ENCODE measurements around the gene EIF3B.
"Not testable (repeated sequence)": the region's sequence is repeated elsewhere in the genome, so short reads cannot be mapped to it uniquely, and the experiment has no call there.

The EIF3B gene

DNA sequence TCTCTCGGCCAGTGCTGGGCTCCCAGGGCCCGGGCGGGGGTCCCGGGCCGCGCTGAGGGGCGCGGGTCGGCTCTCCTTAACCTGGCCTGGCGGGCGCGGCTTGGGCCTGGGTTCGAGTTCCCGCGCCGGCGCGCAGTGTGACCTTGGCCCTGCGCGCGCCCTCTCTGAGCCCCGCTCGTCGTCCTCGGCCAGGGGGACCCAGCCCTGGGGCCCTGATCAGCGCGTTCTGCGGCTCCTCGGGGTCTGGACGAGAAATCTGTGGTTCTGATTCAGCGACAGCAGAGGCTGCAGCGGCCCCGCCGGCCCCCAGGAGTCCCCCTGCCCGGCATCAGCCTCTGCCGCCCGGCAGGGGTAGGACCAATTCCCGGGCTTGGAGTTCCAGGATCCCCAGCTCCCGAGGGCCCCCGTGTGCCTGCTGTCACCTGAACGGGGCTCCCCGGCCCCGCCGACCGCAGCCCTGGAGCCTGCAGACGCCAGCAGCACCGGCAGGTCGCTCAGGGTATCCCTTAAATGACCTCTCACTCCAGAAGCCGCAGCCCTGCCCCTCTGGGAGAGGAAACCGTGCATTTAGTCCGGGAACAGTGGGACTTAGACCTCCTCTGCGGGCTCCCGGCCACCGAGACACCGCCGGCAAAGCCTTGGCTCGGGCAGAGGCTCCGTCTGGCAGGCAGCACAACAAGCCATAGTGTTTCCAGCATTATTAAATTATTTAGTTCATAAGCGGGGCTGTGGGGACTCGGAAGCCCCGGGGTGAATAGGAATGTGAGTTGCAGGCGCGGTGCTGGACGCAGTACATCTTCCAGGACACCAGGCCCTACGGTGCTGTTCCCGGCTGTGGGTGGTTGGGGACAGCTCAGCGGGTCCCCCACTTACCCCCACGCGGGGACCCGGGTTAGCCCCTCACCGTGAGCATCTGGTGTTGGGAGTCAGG, 49.4 kb downstream of the EIF3B start:
- peak; percentile 18 for DNase-seq

- no peak for DNase-seq
Observed at GRCh38 chr7:2404714-2405119, 50.1 kb downstream of the EIF3B start.

DNA sequence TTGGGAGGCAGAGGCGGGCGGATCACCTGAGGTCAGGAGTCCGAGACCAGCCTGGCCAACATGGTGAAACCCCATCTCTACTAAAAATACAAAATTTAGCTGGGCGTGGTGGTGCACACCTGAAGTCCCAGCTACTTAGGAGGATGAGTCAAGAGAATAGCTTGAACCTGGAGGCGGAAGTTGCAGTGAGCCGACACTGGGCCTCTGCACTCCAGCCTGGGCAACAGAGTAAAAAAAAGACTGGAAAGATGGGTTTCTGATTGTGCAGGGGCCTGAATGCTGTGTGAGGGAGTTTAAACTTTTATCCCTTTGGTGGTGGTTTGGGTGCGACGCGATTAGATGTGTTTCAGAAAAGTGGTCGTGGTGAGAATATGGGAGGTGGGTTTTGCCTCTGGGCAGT, 50.6 kb downstream of the EIF3B start:
- DNase-seq, result no peak

GRCh38 chr7:2405601-2406345, 51.1 kb downstream of the EIF3B start:
- no peak for DNase-seq

GRCh38 chr7:2409745-2410414, 55.3 kb downstream of the EIF3B start:
- no peak for DNase-seq

GRCh38 chr7:2411049-2411448, 56.4 kb downstream of the EIF3B start:
- no peak for DNase-seq

- no peak for DNase-seq
Observed at GRCh38 chr7:2411815-2412586, 57.4 kb downstream of the EIF3B start.

DNA sequence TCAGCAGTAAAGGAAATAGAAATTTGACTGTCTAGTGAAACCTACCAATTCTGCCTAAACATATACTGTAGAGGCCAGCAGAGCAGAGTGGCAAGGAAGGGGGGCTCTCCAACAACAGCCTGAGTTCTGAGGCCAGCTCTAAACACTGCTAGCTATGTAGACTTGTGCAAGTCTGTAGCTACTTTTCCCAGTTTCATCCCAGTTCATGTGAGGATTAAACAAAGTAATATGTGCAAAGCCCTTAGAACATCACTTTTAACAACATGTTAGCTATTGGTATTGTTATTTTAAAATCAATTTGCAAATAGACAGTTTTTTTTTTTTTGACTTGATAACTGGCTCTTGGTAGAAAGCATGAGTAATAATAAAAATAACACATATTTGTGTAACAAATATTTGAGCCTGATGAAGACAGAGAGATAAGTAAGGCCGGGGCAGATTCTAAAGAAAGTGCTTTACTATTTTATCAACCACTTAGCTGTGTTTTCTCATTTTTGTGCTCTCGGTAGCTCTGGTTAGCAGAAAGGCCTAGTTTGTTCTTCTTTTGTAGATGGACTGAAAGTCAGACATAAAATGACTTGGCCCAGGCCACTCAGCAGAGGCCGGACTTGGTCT, 58.1 kb downstream of the EIF3B start:
- DNase-seq, result no peak

GRCh38 chr7:2416063-2416462, 61.4 kb downstream of the EIF3B start:
- no peak for DNase-seq

DNA sequence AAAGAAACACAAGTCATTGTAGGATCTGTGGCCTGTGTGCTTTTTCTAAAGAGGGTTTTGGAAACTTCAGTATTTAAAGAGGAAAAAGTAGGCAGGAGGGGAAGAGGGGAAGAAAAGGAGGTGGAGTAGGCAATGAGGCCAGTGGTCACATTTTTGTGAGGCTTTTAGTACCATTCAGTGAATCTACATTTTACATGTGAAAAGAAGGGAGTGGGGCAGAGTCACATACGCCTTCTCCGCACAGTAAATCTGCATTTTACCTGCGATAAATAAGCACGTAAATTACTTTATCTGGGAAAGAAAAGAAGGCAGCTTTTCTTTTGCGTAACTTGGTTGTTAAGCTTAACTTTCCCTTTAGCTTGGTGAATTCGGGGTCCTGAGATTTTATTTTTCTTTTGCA, 62.0 kb downstream of the EIF3B start:
- DNase-seq, result no peak

- DNase-seq, result not testable (repeated sequence)
Observed at GRCh38 chr7:2417178-2417577, 62.6 kb downstream of the EIF3B start.

GRCh38 chr7:2417981-2418481, 63.4 kb downstream of the EIF3B start:
- no peak for DNase-seq

DNA sequence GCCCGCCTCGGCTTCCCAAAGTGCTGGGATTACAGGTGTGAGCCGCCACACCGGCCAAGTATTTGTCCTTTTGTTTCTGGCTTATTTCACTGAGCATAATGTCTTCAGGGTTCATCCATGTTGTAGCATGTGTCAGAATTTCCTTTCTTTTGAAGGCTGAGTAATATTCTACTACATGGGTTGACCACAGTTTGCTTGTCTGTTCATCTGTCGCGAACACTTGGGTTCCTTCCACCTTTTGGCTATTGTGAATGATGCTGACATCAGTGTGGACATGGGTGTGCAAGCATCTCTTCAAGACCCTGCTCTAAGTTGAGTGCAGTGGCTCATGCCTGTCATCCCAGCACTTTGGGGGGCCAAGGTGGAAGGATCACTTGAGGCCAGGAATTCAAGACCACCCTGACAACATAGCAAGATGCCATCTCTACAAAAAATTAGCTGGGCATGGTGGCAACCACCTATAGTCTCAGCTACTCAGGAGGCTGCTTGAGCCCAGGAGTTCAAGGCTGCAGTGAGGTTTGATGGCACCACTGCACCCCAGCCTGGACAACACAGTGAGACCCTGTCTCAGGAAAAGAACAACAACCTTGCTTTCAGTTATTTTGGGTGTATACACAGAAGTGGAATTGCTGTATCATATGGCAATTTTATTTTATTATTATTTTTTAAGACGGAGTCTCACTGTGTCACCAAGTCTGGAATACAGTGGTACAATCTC, 65.7 kb downstream of the EIF3B start:
- DNase-seq, result no peak

GRCh38 chr7:2421943-2422310, 67.3 kb downstream of the EIF3B start:
- no peak for DNase-seq

- no peak for DNase-seq
Observed at GRCh38 chr7:2425749-2426148, 71.1 kb downstream of the EIF3B start.
